ENCODE measurements around the gene KCNQ1. TPM values are rescaled to one million over a fixed set of nuclear protein-coding genes. Genes with fewer than 3 reads are reported as not detected.
A peak's percentile ranks its signal among the peaks of the same experiment; 100 is the strongest.

KCNQ1 gene
- total RNA-seq, 2 donors from 2014 or later = 51.4 to 55.8 TPM

- Histone ChIP-seq H3K9ac (ENCODE audit: low read depth in 2 of 2, low read length in 2 of 2) (no peak overlapping the region), H3K36me3 (no peaks in the 10 kb centered on the region), H3K9me3 (no peaks in the 10 kb centered on the region), H3K4me3 (no peak overlapping the region), H3K27ac (no peak overlapping the region), H3K4me1 (peaks cover 7% of the 10 kb centered on the region), H3K27me3 (peaks cover 7% of the 10 kb centered on the region)
- intact Hi-C loops (cut with DNase I) = no loop called here
- no peak for DNase-seq
- no peak for TF ChIP-seq CTCF (IDR thresholded peaks at IDR 0.05)
Observed at GRCh38 chr11:2416765-2417164, 28.0 kb upstream of the KCNQ1 start.

GRCh38 chr11:2417856-2418692, 26.7 kb upstream of the KCNQ1 start:
- intact Hi-C loops (cut with DNase I) = no loop called here
- no peak for DNase-seq

GRCh38 chr11:2418693-2419360, 26.0 kb upstream of the KCNQ1 start:
- Histone ChIP-seq H3K27ac (no peak overlapping the region), H3K4me1 (peaks cover 7% of the 10 kb centered on the region), H3K9ac (ENCODE audit: low read depth in 2 of 2, low read length in 2 of 2) (no peak overlapping the region), H3K4me3 (no peak overlapping the region), H3K36me3 (no peaks in the 10 kb centered on the region), H3K9me3 (no peaks in the 10 kb centered on the region), H3K27me3 (peaks cover 7% of the 10 kb centered on the region)
- intact Hi-C loops (cut with DNase I) = no loop called here
- no peak for TF ChIP-seq CTCF (IDR thresholded peaks at IDR 0.05)
- DNase-seq = no peak

More at GRCh38 chr11:2417856-2418692, 26.7 kb upstream of the KCNQ1 start:
- Histone ChIP-seq H3K9ac (ENCODE audit: low read depth in 2 of 2, low read length in 2 of 2) (no peak overlapping the region), H3K4me1 (peaks cover 7% of the 10 kb centered on the region), H3K27ac (no peak overlapping the region), H3K36me3 (no peaks in the 10 kb centered on the region), H3K27me3 (peaks cover 7% of the 10 kb centered on the region), H3K4me3 (no peak overlapping the region), H3K9me3 (no peaks in the 10 kb centered on the region)
- no peak for TF ChIP-seq CTCF (IDR thresholded peaks at IDR 0.05)

- TF ChIP-seq CTCF (IDR thresholded peaks at IDR 0.05) = peak; percentile 73
- peaks cover 7% of the 10 kb centered on the region for H3K27me3 ChIP-seq
- peak overlapping the region; percentile 27 for H3K4me3 ChIP-seq
- no peak overlapping the region for H3K27ac ChIP-seq
- H3K4me1 ChIP-seq = peaks cover 7% of the 10 kb centered on the region
- H3K9me3 ChIP-seq = no peaks in the 10 kb centered on the region
- H3K36me3 ChIP-seq = no peaks in the 10 kb centered on the region
- H3K9ac ChIP-seq (ENCODE audit: low read depth in 2 of 2, low read length in 2 of 2) = no peak overlapping the region
- intact Hi-C loops (cut with DNase I) = loop anchor here (1.0 to 2.0 kb wide), 2 partner anchors 115 to 223 kb away; no protein-coding TSS in a partner anchor
- peak; percentile 81 for DNase-seq
Observed at GRCh38 chr11:2419638-2420501, 24.9 kb upstream of the KCNQ1 start.
